Smooth muscle cell (in vitro differentiated cells): Measurements from ENCODE around the gene KRT32. TPM values are rescaled to one million over a fixed set of nuclear protein-coding genes. Genes with fewer than 3 reads are reported as not detected.
"Not testable (repeated sequence)": the region's sequence is repeated elsewhere in the genome, so short reads cannot be mapped to it uniquely, and the experiment has no call there.

Experiments used
- DNase-seq: peaks from one replicate; lab custom pipeline; 2025; ENCODE audit not compliant: unreplicated experiment; lab: John Stamatoyannopoulos, UW
- H2AFZ ChIP-seq: fragments of 200-600 bp; sonication (generic); 2 replicates; pipeline ENCODE4 v1.6.0; 2016; ENCODE audit warnings: antibody characterized with exemption, low read depth, mild to moderate bottlenecking
- H3F3A ChIP-seq: fragments of 200-600 bp; sonication (generic); 2 replicates; pipeline ENCODE4 v1.6.0; 2017; ENCODE audit warnings: antibody characterized with exemption, low read depth
- H3K27ac ChIP-seq: fragments of 200-600 bp; sonication (generic); 2 replicates; pipeline ENCODE4 v1.5.1; 2016; ENCODE audit warnings: low read depth, mild to moderate bottlenecking
- H3K27me3 ChIP-seq: fragments of 200-600 bp; sonication (generic); 2 replicates; pipeline ENCODE4 v1.6.1; 2016; ENCODE audit warnings: low read depth, mild to moderate bottlenecking
- H3K36me3 ChIP-seq: fragments of 200-600 bp; sonication (generic); 2 replicates; pipeline ENCODE4 v1.5.1; 2016; ENCODE audit warnings: low read depth
- H3K4me1 ChIP-seq: fragments of 200-600 bp; sonication (generic); 2 replicates; pipeline ENCODE4 v1.5.1; 2016; ENCODE audit warnings: low read depth
- H3K4me2 ChIP-seq: fragments of 200-600 bp; sonication (generic); 2 replicates; pipeline ENCODE4 v1.6.0; 2016; ENCODE audit warnings: mild to moderate bottlenecking
- H3K4me3 ChIP-seq: fragments of 200-600 bp; sonication (generic); 2 replicates; pipeline ENCODE4 v1.5.1; 2016; ENCODE audit warnings: mild to moderate bottlenecking
- H3K79me2 ChIP-seq: fragments of 200-600 bp; sonication (generic); 2 replicates; pipeline ENCODE4 v1.6.0; 2016; ENCODE audit warnings: low read depth, mild to moderate bottlenecking
- H3K9ac ChIP-seq: fragments of 200-600 bp; sonication (generic); 2 replicates; pipeline ENCODE4 v1.6.0; 2016; ENCODE audit warnings: low read depth
- H3K9me3 ChIP-seq: fragments of 200-600 bp; sonication (generic); replicated peaks from 2 replicates; pipeline ENCODE4 v1.5.1; 2016; ENCODE audit warnings: low read depth
- H4K20me1 ChIP-seq: fragments of 200-600 bp; sonication (generic); 2 replicates; pipeline ENCODE4 v1.6.0; 2016; ENCODE audit warnings: low read depth
- CTCF ChIP-seq: fragments of 200-600 bp; sonication (generic); IDR thresholded peaks from 2 replicates; pipeline ENCODE4 v1.5.1; 2017; ENCODE audit warnings: borderline replicate concordance, mild to moderate bottlenecking, antibody characterized with exemption; ENCODE audit not compliant: insufficient read depth, poor library complexity, severe bottlenecking
- WGBS: methylation state at CpG from one replicate; pipeline ENCODE4 v1.1.7; 2016; ENCODE audit warnings: low lambda C conversion rate; 5-methylcytosine and 5-hydroxymethylcytosine counted together
- polyA plus RNA-seq: library from polyadenylated mRNA; unstranded; fragments of >200 nt; fragmentation: Nextera tagmentation; extraction: Ambion mirVana; gene quantifications from 2 replicates; pipeline ENCODE4 v1.2.1, GENCODE V29; 2016
- total RNA-seq: library from RNA; depleted of rRNA; stranded (reverse); fragments of >200 nt; gene quantifications from 2 replicates; pipeline ENCODE4 v1.2.3, GENCODE V29; 2014

KRT32 gene
- total and polyA plus RNA-seq, 2 experiments from 2014 or later, result not detected

- H3K4me2 ChIP-seq, result no peak overlapping the region
- no peaks in the 10 kb centered on the region for H3K27me3 ChIP-seq
- H4K20me1 ChIP-seq, result no peaks in the 10 kb centered on the region
- no peak for DNase-seq
- 85% methylated on average over 7 of the region's 7 CpGs for WGBS
- no peak overlapping the region for H3K4me3 ChIP-seq
- H3K9ac ChIP-seq, result no peak overlapping the region
- no peaks in the 10 kb centered on the region for H3F3A ChIP-seq
- no peak for TF ChIP-seq CTCF
- no peaks in the 10 kb centered on the region for H3K4me1 ChIP-seq
- no peak overlapping the region for H2AFZ ChIP-seq
- no peak overlapping the region for H3K27ac ChIP-seq
- no peaks in the 10 kb centered on the region for H3K9me3 ChIP-seq
- H3K36me3 ChIP-seq, result no peaks in the 10 kb centered on the region
- no peaks in the 10 kb centered on the region for H3K79me2 ChIP-seq
Observed at GRCh38 chr17:41429667-41430066, 37.5 kb downstream of the KRT32 start.

GRCh38 chr17:41428591-41429291 is 38.4 kb downstream of the KRT32 start:
- DNase-seq, result no peak
- H3K4me1 ChIP-seq, result no peaks in the 10 kb centered on the region
- no peaks in the 10 kb centered on the region for H3K36me3 ChIP-seq
- H3K27me3 ChIP-seq, result no peaks in the 10 kb centered on the region
- H2AFZ ChIP-seq, result no peak overlapping the region
- H3K79me2 ChIP-seq, result no peaks in the 10 kb centered on the region
- H3K4me2 ChIP-seq, result no peak overlapping the region
- no peaks in the 10 kb centered on the region for H4K20me1 ChIP-seq
- H3K4me3 ChIP-seq, result no peak overlapping the region
- no peaks in the 10 kb centered on the region for H3F3A ChIP-seq
- no peaks in the 10 kb centered on the region for H3K9me3 ChIP-seq
- TF ChIP-seq CTCF, result no peak
- 45% methylated on average over 4 of the region's 4 CpGs for WGBS
- no peak overlapping the region for H3K9ac ChIP-seq
- H3K27ac ChIP-seq, result no peak overlapping the region

GRCh38 chr17:41424111-41424635 is 43.0 kb downstream of the KRT32 start, which contains the start of gene KRT37:
Gene KRT37, minus strand, starts transcription at chr17:41424585. Its CDS starts 62 bp downstream, at chr17:41424523.
- H4K20me1 ChIP-seq, result no peaks in the 10 kb centered on the region
- no peaks in the 10 kb centered on the region for H3K4me1 ChIP-seq
- H3K36me3 ChIP-seq, result no peaks in the 10 kb centered on the region
- no peak for DNase-seq
- H3K27ac ChIP-seq, result no peak within 1 kb of the TSS
- no peaks in the 10 kb centered on the region for H3F3A ChIP-seq
- H3K79me2 ChIP-seq, result no peaks in the 10 kb centered on the region
- H3K4me2 ChIP-seq, result no peak within 1 kb of the TSS
- H3K4me3 ChIP-seq, result no peak within 1 kb of the TSS
- no peaks in the 10 kb centered on the region for H3K9me3 ChIP-seq
- H3K27me3 ChIP-seq, result no peaks in the 10 kb centered on the region
- no peak within 1 kb of the TSS for H2AFZ ChIP-seq
- H3K9ac ChIP-seq, result no peak within 1 kb of the TSS
- TF ChIP-seq CTCF, result no peak
- 97% methylated on average over 13 of the region's 13 CpGs for WGBS

GRCh38 chr17:41422586-41422985 is 44.6 kb downstream of the KRT32 start:
- H3K4me2 ChIP-seq, H3F3A ChIP-seq, H3K79me2 ChIP-seq, H4K20me1 ChIP-seq, H3K27ac ChIP-seq, H3K9me3 ChIP-seq, H3K9ac ChIP-seq, H3K4me3 ChIP-seq, H3K36me3 ChIP-seq, H2AFZ ChIP-seq, DNase-seq, H3K4me1 ChIP-seq, H3K27me3 ChIP-seq: not testable (repeated sequence)
- 97% methylated on average over 11 of the region's 11 CpGs for WGBS
